ENCODE results near the gene GNS. TPM values are rescaled to one million over a fixed set of nuclear protein-coding genes. Genes with fewer than 3 reads are reported as not detected.

Gene GNS
- total RNA-seq, 1 donor from 2014 or later: 150 TPM

DNA sequence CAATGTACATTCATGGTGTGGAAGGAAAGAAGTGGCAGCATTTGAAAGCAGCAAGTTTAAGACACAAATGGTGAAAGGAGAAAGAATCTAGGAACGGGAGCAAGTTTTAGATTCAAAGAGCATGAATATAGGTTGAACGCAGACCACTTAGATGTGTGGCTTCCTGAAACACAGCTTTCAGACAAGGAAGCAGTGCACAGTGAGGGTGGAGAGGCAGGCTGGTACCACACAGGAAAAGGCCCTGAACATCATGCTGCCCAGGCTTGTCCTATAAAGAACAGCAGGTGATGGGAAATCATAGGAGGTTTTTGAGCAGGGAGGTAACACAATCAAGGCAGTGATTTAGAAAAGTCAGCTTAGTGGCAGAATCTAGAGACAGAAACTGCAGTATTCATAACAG is 35.6 kb downstream of the GNS start:
- Mint-ChIP-seq H3K36me3 (ENCODE audit: unreplicated experiment) (peaks cover 40% of the 10 kb centered on the region), H3K4me3 (ENCODE audit: unreplicated experiment) (no peak overlapping the region), H3K9me3 (ENCODE audit: unreplicated experiment) (no peaks in the 10 kb centered on the region), H3K27ac (ENCODE audit: unreplicated experiment) (no peak overlapping the region), H3K27me3 (ENCODE audit: unreplicated experiment) (no peaks in the 10 kb centered on the region), H3K4me1 (ENCODE audit: unreplicated experiment) (no peaks in the 10 kb centered on the region)
- DNase-seq (ENCODE audit: extremely low spot score, unreplicated experiment): no peak
- TF ChIP-seq, protein P1, sequence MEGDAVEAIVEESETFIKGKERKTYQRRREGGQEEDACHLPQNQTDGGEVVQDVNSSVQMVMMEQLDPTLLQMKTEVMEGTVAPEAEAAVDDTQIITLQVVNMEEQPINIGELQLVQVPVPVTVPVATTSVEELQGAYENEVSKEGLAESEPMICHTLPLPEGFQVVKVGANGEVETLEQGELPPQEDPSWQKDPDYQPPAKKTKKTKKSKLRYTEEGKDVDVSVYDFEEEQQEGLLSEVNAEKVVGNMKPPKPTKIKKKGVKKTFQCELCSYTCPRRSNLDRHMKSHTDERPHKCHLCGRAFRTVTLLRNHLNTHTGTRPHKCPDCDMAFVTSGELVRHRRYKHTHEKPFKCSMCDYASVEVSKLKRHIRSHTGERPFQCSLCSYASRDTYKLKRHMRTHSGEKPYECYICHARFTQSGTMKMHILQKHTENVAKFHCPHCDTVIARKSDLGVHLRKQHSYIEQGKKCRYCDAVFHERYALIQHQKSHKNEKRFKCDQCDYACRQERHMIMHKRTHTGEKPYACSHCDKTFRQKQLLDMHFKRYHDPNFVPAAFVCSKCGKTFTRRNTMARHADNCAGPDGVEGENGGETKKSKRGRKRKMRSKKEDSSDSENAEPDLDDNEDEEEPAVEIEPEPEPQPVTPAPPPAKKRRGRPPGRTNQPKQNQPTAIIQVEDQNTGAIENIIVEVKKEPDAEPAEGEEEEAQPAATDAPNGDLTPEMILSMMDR (IDR thresholded peaks at IDR 0.05): no peak

DNA sequence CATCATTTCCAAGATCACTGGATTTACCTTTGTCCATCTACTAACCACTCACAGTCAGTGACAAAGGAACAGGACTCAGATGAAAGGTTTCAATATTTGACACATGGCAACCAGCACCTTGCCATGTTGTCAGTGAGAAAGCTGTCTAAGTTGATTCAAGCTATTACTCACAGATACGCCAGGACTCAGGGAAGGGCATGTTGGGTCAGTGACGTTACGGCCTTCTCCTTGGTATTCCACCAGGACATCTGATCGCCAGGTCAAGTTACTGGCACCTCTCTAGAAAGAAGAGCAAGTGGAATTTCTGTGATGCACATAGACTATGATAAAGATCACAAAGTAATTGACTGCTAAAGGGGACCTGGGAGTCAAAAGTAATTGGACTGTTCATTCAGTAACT is 36.4 kb downstream of the GNS start:
- DNase-seq (ENCODE audit: extremely low spot score, unreplicated experiment): no peak
- Mint-ChIP-seq H3K4me3 (ENCODE audit: unreplicated experiment) (no peak overlapping the region), H3K4me1 (ENCODE audit: unreplicated experiment) (no peaks in the 10 kb centered on the region), H3K36me3 (ENCODE audit: unreplicated experiment) (peaks cover 38% of the 10 kb centered on the region), H3K27me3 (ENCODE audit: unreplicated experiment) (no peaks in the 10 kb centered on the region), H3K9me3 (ENCODE audit: unreplicated experiment) (no peaks in the 10 kb centered on the region), H3K27ac (ENCODE audit: unreplicated experiment) (no peak overlapping the region)
- TF ChIP-seq, protein P1 (IDR thresholded peaks at IDR 0.05): no peak

DNA sequence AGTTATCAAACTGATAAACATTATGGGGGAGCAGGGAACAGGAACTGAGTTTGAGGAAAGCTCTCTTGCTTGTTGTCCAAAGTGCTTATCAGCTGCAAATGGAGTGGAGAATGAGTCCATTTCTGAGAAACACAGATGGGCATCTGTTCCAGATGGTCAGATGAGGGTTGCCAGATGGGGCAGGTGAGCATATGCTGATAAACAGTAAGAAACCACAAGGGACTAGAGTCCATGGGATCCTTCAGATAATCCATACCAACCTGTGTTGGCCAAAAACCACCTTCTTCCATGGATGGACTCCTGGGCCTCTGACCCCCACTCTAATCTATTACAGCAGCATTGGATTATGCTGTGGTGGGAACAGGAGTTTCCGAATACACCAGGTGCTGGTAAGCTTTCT is 38.3 kb downstream of the GNS start:
- Mint-ChIP-seq H3K4me3 (ENCODE audit: unreplicated experiment) (no peak overlapping the region), H3K27ac (ENCODE audit: unreplicated experiment) (no peak overlapping the region), H3K4me1 (ENCODE audit: unreplicated experiment) (no peaks in the 10 kb centered on the region), H3K9me3 (ENCODE audit: unreplicated experiment) (no peaks in the 10 kb centered on the region), H3K36me3 (ENCODE audit: unreplicated experiment) (peaks cover 40% of the 10 kb centered on the region), H3K27me3 (ENCODE audit: unreplicated experiment) (no peaks in the 10 kb centered on the region)
- TF ChIP-seq, protein P1 (IDR thresholded peaks at IDR 0.05): no peak
- no peak for DNase-seq (ENCODE audit: extremely low spot score, unreplicated experiment)

DNA sequence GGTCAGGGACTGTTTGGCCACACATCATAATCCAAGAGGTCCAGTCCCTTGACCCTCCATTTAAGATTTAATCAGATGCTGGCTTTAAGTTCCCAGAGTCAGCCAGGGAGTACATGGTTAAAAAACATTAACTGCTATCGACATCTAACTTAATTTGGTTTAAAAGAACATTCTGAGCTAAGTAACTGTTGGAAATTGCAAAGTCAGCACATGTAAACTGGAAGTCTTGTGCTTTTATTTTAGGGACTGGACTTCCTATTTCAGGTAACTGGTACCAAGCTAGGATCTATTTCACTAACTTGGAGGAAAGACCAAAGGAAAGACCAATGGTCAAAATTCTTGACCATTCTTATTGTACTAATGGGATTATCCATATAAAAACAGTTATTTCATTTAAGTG is 40.6 kb downstream of the GNS start:
- Mint-ChIP-seq H3K9me3 (ENCODE audit: unreplicated experiment) (no peaks in the 10 kb centered on the region), H3K4me1 (ENCODE audit: unreplicated experiment) (no peaks in the 10 kb centered on the region), H3K27me3 (ENCODE audit: unreplicated experiment) (no peaks in the 10 kb centered on the region), H3K36me3 (ENCODE audit: unreplicated experiment) (peaks cover 54% of the 10 kb centered on the region), H3K4me3 (ENCODE audit: unreplicated experiment) (no peak overlapping the region), H3K27ac (ENCODE audit: unreplicated experiment) (no peak overlapping the region)
- DNase-seq (ENCODE audit: extremely low spot score, unreplicated experiment): no peak
- TF ChIP-seq, protein P1 (IDR thresholded peaks at IDR 0.05): no peak

DNA sequence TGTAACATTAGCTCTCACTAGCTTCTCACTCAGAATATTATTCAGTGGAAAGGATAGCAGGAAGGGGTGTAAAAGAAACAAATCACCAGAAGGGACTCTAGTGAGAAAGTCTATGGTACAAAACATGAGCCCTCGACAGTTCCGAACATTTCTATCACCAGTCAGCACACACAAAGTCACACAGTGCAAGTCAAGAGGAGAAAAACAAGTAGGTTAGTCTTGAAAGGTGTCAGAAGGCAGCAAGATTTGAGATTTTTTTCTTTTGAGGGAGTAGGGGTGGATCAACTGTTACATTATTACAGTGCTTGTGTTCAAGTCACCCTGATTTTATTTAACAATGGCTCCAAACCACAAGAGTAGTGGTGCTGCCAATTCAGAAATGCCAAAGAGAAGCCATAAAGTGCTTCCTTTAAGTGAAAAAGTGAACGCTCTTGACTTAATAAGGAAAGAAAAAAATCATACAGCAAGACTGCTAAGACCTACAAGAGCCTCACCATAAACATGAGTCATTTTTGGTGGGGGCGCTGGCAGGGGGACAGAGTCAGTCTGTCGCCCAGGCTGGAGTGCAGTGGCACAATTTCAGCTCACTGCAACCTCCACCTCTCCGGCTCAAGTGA is 42.3 kb downstream of the GNS start:
- peaks cover 50% of the 10 kb centered on the region for H3K36me3 Mint-ChIP-seq (ENCODE audit: unreplicated experiment)

More for the DNA sequence above, 42.3 kb downstream of the GNS start:
- DNase-seq (ENCODE audit: extremely low spot score, unreplicated experiment): no peak
- Mint-ChIP-seq H3K27ac (ENCODE audit: unreplicated experiment) (no peak overlapping the region), H3K9me3 (ENCODE audit: unreplicated experiment) (no peaks in the 10 kb centered on the region), H3K27me3 (ENCODE audit: unreplicated experiment) (no peaks in the 10 kb centered on the region), H3K4me1 (ENCODE audit: unreplicated experiment) (no peaks in the 10 kb centered on the region), H3K4me3 (ENCODE audit: unreplicated experiment) (no peak overlapping the region)
- TF ChIP-seq, protein P1 (IDR thresholded peaks at IDR 0.05): no peak
